GM23338 (cell line): Measurements from ENCODE around the gene PARD6A. TPM values are rescaled to one million over a fixed set of nuclear protein-coding genes. Genes with fewer than 3 reads are reported as not detected.

Experiments
- ATAC-seq: fragments of 200-7000 bp; cut with Tn5 transposase; 3 replicates; pipeline ENCODE4 v1.9.1; 2020
- DNase-seq: peaks from one replicate; pipeline ENCODE4 v3.0.0-alpha.2; 2015; ENCODE audit warnings: low spot score
- H2AFZ ChIP-seq: fragments of 200-600 bp; sonication (generic); 2 replicates; pipeline ENCODE4 v1.8.0; 2016; ENCODE audit warnings: antibody characterized with exemption, mild to moderate bottlenecking, moderate library complexity
- H3F3A ChIP-seq: fragments of 200-600 bp; sonication (generic); replicated peaks from 2 replicates; pipeline ENCODE4 v1.8.0; 2017; ENCODE audit warnings: antibody characterized with exemption, mixed run types, low read depth
- H3K27ac ChIP-seq: fragments of 200-600 bp; sonication (generic); 2 replicates; pipeline ENCODE4 v1.6.1; 2016; ENCODE audit warnings: low read depth
- H3K27me3 ChIP-seq: fragments of 200-600 bp; sonication (generic); 2 replicates; pipeline ENCODE4 v1.8.0; 2016; ENCODE audit warnings: mild to moderate bottlenecking, mixed run types, moderate library complexity; ENCODE audit not compliant: insufficient read depth
- H3K36me3 ChIP-seq: fragments of 200-600 bp; sonication (generic); 2 replicates; pipeline ENCODE4 v1.8.0; 2016; ENCODE audit warnings: mild to moderate bottlenecking; ENCODE audit not compliant: insufficient read depth
- H3K4me1 ChIP-seq: fragments of 200-600 bp; sonication (generic); 2 replicates; pipeline ENCODE4 v1.8.0; 2016; ENCODE audit warnings: mild to moderate bottlenecking, moderate library complexity; ENCODE audit not compliant: insufficient read depth
- H3K4me2 ChIP-seq: fragments of 200-600 bp; sonication (generic); 2 replicates; pipeline ENCODE4 v1.7.1; 2017; ENCODE audit warnings: mixed run types
- H3K4me3 ChIP-seq: fragments of 200-600 bp; sonication (generic); 2 replicates; pipeline ENCODE4 v1.6.1; 2016; ENCODE audit warnings: mixed run types
- H3K79me2 ChIP-seq: fragments of 200-600 bp; sonication (generic); replicated peaks from 2 replicates; pipeline ENCODE4 v1.8.0; 2017; ENCODE audit warnings: mild to moderate bottlenecking; ENCODE audit not compliant: insufficient read depth
- H3K9me2 ChIP-seq: fragments of 200-600 bp; sonication (generic); 2 replicates; pipeline ENCODE4 v1.8.0; 2017; ENCODE audit not compliant: insufficient read depth
- H4K20me1 ChIP-seq: fragments of 200-600 bp; sonication (generic); replicated peaks from 2 replicates; pipeline ENCODE4 v1.8.0; 2017; ENCODE audit warnings: mild to moderate bottlenecking; ENCODE audit not compliant: insufficient read depth
- H3K27ac Mint-ChIP-seq: 2 replicates; pipeline ENCODE4 v1.8.0; 2020; ENCODE audit warnings: inconsistent platforms, mild to moderate bottlenecking, moderate library complexity, mixed read lengths
- H3K27me3 Mint-ChIP-seq: 3 replicates; pipeline ENCODE4 v1.8.0; 2022; ENCODE audit warnings: low read depth, mild to moderate bottlenecking, moderate library complexity, mixed read lengths, inconsistent platforms; ENCODE audit not compliant: insufficient read depth, poor library complexity
- H3K36me3 Mint-ChIP-seq: 3 replicates; pipeline ENCODE4 v1.8.0; 2021; ENCODE audit warnings: low read depth, mild to moderate bottlenecking, inconsistent platforms, moderate library complexity, mixed read lengths
- H3K4me1 Mint-ChIP-seq: 3 replicates; pipeline ENCODE4 v1.8.0; 2020; ENCODE audit warnings: mild to moderate bottlenecking, inconsistent platforms, mixed read lengths
- H3K4me3 Mint-ChIP-seq: 3 replicates; pipeline ENCODE4 v1.8.0; 2021; ENCODE audit warnings: moderate library complexity, mild to moderate bottlenecking, inconsistent platforms, mixed read lengths
- H3K9me3 Mint-ChIP-seq: 3 replicates; pipeline ENCODE4 v1.8.0; 2020; ENCODE audit warnings: moderate library complexity, mild to moderate bottlenecking, inconsistent platforms, mixed read lengths
- CTCF ChIP-seq, 2 experiments: fragments of 200-600 bp in 1 of 2; sonication (generic) in 1 of 2; conservative IDR thresholded peaks; 2 replicates each; pipeline versions ENCODE4 v1.5.1 to v1.6.1; 2016 to 2017; ENCODE audit warnings: antibody characterized with exemption in 2 of 2, low read depth in 2 of 2, mild to moderate bottlenecking in 2 of 2, moderate library complexity in 1 of 2
- ETS1 ChIP-seq: IDR thresholded peaks from 2 replicates; pipeline ENCODE4 v1.6.1; 2016; ENCODE audit warnings: antibody characterized with exemption
- EZH2 ChIP-seq: fragments of 200-600 bp; sonication (generic); IDR thresholded peaks from one replicate; pipeline ENCODE4 v1.8.0; 2017; ENCODE audit warnings: antibody characterized with exemption, mild to moderate bottlenecking, low read depth; ENCODE audit not compliant: unreplicated experiment
- EZH2phosphoT487 ChIP-seq: fragments of 200-600 bp; sonication (generic); IDR thresholded peaks from one replicate; pipeline ENCODE4 v1.8.1; 2018; ENCODE audit warnings: antibody characterized with exemption; ENCODE audit not compliant: unreplicated experiment
- POLR2AphosphoS5 ChIP-seq: IDR thresholded peaks from 2 replicates; pipeline ENCODE4 v1.6.1; 2016; ENCODE audit warnings: antibody characterized with exemption, low read depth
- STAT1 ChIP-seq: IDR thresholded peaks from one replicate; pipeline ENCODE4 v1.6.1; 2016; ENCODE audit warnings: antibody characterized with exemption; ENCODE audit not compliant: unreplicated experiment
- ZNF114 ChIP-seq: fragments of 250-450 bp; sonication (Bioruptor Pico); IDR thresholded peaks from 2 replicates; pipeline ENCODE4 v1.5.0; 2020; ENCODE audit warnings: mild to moderate bottlenecking, moderate library complexity
- ZNF331 ChIP-seq: fragments of 250-450 bp; sonication (Bioruptor Pico); IDR thresholded peaks from 2 replicates; pipeline ENCODE4 v1.5.0; 2020; ENCODE audit warnings: low read depth, mild to moderate bottlenecking, moderate library complexity
- ZNF462 ChIP-seq: fragments of 250-450 bp; sonication (Bioruptor Pico); IDR thresholded peaks from 2 replicates; pipeline ENCODE4 v1.5.0; 2020; ENCODE audit warnings: mild to moderate bottlenecking, moderate library complexity
- polyA plus RNA-seq: library from polyadenylated mRNA; unstranded; fragments of >200 nt; fragmentation: Nextera tagmentation; extraction: Ambion mirVana; gene quantifications from 2 replicates; pipeline ENCODE4 v1.2.1, GENCODE V29; 2016
- total RNA-seq: library from RNA; depleted of rRNA; stranded (reverse); fragments of >200 nt; shearing (Covaris generic); gene quantifications from 2 replicates; pipeline ENCODE4 v1.2.3, GENCODE V29; 2014

Gene PARD6A
- total and polyA plus RNA-seq, 2 experiments from 2014 or later, result 11.1 to 15.7 TPM

GRCh38 chr16:67665598-67665997 is 4.8 kb downstream of the PARD6A start:
- H3K9me3 Mint-ChIP-seq, result no peaks in the 10 kb centered on the region; the same call in 2 of the 3 replicates
- peaks cover 10% of the 10 kb centered on the region for H3K27me3 ChIP-seq
- no peak for ATAC-seq
- H3K4me2 ChIP-seq, result peak overlapping the region; percentile 93
- H3K4me3 Mint-ChIP-seq, result peak overlapping the region; percentile 74
- H3K27me3 Mint-ChIP-seq, result peaks cover 26% of the 10 kb centered on the region
- H3K27ac ChIP-seq, result no peak overlapping the region
- TF ChIP-seq POLR2AphosphoS5 (no peak), ZNF114 (no peak), ZNF462 (no peak), ZNF331 (CRISPR knock-in tag) (no peak), EZH2phosphoT487 (no peak), STAT1 (no peak), ETS1 (no peak), CTCF (conservative IDR thresholded peaks at IDR 0.05; ENCODE audit: low read depth in 2 of 2) (no peak), EZH2 (no peak)
- no peak overlapping the region for H3K27ac Mint-ChIP-seq
- H4K20me1 ChIP-seq, result 0 out of 2 replicates have a peak, but pooled peaks cover 5% of the 10 kb centered on the region
- H3K79me2 ChIP-seq, result no peaks in the 10 kb centered on the region
- peak overlapping the region; percentile 76 for H2AFZ ChIP-seq
- peaks cover 3% of the 10 kb centered on the region for H3K36me3 Mint-ChIP-seq
- peaks cover 17% of the 10 kb centered on the region for H3K4me1 Mint-ChIP-seq
- H3K36me3 ChIP-seq, result no peaks in the 10 kb centered on the region
- H3K4me3 ChIP-seq, result peak overlapping the region; percentile 90
- H3F3A ChIP-seq, result peaks cover 32% of the 10 kb centered on the region
- no peak for DNase-seq
- peaks cover 14% of the 10 kb centered on the region; the same call in 1 of the 2 replicates for H3K4me1 ChIP-seq
- H3K9me2 ChIP-seq, result no peaks in the 10 kb centered on the region
